Measurements from ENCODE around the gene LRRC52. TPM values are rescaled to one million over a fixed set of nuclear protein-coding genes. Genes with fewer than 3 reads are reported as not detected.
"Not testable (repeated sequence)": the region's sequence is repeated elsewhere in the genome, so short reads cannot be mapped to it uniquely, and the experiment has no call there.

The LRRC52 gene
- total RNA-seq, 1 donor from 2014 or later = not detected

DNA sequence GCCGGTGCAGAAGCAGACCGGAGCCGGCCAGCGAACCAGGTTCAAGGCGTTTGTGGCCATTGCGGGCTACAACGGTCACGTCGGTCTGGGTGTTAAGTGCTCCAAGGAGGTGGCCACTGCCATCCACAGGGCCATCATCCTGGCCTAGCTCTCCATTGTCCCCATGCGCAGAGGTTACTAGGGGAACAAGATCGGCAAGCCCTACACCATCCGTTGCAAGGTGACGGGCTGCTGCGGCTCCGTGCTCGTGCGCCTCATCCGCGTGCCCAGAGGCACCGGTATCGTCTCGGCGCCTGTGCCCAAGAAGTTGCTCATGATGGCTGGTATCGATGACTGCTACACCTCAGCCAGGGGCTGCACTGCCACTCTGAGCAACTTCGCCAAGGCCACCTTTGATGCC is 38.1 kb downstream of the LRRC52 start:
- no peak for DNase-seq (ENCODE audit: low spot score)

GRCh38 chr1:165586398-165586797 is 42.6 kb downstream of the LRRC52 start:
- no peak for DNase-seq (ENCODE audit: low spot score)

DNA sequence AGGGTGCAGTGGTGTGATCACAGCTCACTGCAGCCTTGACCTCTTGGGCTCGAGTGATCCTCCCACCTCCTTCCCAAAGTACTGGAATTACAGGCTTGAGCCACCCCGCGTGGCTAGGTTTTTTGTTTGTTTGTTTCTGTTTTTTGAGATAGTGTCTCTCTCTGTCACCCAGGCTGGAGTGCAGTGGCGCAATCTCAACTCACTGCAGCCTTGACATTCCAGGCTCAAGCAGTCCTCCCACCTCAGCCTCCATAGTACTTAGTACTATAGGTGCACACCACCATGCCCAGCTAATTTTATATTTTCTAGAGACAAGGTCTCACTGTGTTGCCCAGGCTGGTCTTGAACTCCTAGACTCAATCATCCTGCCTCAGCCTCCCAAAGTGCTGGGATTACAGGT is 47.6 kb downstream of the LRRC52 start:
- DNase-seq (ENCODE audit: low spot score) = not testable (repeated sequence)

GRCh38 chr1:165592945-165593823 is 49.4 kb downstream of the LRRC52 start:
- peak; percentile 85 for DNase-seq (ENCODE audit: low spot score)

GRCh38 chr1:165595246-165595938 is 51.6 kb downstream of the LRRC52 start:
- DNase-seq (ENCODE audit: low spot score) = peak; percentile 41

DNA sequence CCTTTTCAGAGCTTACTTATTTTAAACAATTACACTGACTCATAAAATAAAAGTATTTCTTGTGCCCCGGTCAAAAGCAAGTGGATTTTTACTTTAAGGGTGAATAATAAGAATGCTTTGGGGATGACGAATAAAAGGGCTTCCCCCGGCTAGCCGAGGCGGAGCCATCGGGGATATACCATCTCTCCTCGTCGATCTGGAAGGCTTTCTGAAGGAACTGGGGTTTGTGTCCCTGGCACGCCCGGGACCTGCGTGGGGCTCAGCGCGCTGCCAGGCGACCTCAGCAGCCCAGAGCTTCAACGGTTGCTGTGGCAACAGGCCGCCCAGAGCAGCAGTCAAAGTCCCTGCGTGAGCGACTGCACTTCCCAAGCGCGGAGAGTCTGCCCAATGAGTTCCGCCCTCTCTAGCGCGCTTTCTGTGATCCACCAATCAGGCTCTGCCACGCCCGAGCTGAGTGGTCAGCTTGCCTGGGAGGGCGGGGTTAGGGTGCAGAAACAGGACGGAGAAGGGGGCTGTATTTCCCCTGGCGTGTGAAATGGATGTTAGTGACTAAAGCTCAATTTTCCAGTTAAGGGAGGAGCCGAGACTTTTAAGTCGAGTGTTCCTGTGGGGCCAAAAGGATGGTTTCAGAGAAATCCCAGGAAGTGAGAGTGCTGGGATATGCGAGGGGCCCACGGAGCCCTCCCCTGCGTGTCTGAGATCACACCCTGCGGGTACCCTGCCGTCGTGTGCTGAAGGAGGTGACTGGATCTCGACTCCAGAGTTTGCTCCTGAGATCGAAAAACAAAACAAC is 54.3 kb downstream of the LRRC52 start:
- peak; percentile 99 for DNase-seq (ENCODE audit: low spot score)

- DNase-seq (ENCODE audit: low spot score) = no peak
These were observed 54.9 kb downstream of the LRRC52 start for GRCh38 chr1:165598676-165599059.

GRCh38 chr1:165600793-165601192 is 57.0 kb downstream of the LRRC52 start:
- peak; percentile 24 for DNase-seq (ENCODE audit: low spot score)

DNA sequence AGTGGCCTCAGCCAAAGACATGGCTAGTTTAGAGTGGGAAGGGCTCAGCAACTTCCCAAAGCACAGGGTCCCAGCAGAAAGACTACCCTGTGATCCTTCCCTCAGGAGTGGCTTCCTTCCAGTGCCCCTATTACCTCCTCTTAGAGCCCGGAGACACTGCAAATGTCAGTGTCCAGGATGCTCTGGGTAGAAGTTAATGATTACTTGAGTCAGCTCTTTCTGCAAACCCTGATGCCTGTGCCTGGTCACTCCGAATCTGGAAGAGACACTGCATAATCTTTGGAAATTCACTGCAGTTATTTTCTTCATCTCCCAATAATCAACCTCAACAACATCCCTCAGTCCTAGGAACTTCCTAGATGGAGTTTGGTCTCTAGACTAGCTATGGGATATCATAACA is 60.0 kb downstream of the LRRC52 start:
- DNase-seq (ENCODE audit: low spot score) = no peak

- DNase-seq (ENCODE audit: low spot score) = no peak
These were observed 61.4 kb downstream of the LRRC52 start for GRCh38 chr1:165605246-165605645.

- not testable (repeated sequence) for DNase-seq (ENCODE audit: low spot score)
These were observed 62.9 kb downstream of the LRRC52 start for GRCh38 chr1:165606676-165607075.

DNA sequence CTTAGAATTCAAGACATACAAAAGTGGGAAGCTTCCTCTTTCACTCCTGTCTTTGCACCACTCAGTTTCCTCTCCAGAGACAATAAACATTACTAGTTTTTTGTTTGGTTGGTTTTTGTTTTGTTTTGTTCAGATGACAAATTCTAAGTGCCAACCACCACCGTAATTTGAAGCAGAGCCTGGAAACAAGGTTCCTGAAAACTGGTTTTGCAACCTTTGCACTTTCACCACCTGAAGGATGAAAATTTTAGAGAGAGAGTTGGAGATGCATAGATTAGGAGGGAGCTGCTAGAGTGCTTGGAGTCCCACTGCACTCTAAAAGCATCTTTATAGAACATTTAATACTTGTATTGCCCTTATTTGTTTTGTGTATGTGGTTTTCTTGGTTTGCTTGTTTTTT is 67.1 kb downstream of the LRRC52 start:
- DNase-seq (ENCODE audit: low spot score) = no peak

DNA sequence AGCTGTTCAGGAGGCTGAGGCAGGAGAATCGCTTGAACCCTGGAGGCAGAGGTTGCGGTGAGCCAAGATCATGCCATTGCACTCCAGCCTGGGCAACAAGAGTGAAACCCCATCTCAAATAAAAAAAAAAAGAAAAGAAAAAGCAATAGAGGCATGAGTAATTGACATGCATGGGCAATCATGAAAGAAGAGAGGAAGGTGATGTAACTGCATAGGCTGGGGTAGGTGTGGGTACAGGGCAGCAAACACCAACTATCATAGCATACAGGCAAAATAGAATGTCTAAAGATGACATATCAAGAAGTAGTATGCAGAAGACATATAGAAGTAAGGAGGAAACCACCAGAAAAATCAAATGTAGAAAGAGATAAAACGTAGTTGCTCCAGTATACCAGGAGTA is 68.3 kb downstream of the LRRC52 start:
- DNase-seq (ENCODE audit: low spot score) = no peak

Other genes starting within 250 kb of the LRRC52 start
- 0.72 TPM for gene LMX1A, start 187.3 kb upstream of the LRRC52 start, total RNA-seq (ENCODE audit: insufficient read depth, low replicate concordance)
- not detected for gene RXRG, start 98.9 kb upstream of the LRRC52 start, total RNA-seq (ENCODE audit: insufficient read depth, low replicate concordance)
- 145 TPM for gene MGST3, start 87.2 kb downstream of the LRRC52 start, total RNA-seq (ENCODE audit: insufficient read depth, low replicate concordance)
- gene ALDH9A1, start 154.6 kb downstream of the LRRC52 start, total RNA-seq (ENCODE audit: insufficient read depth, low replicate concordance) = 64.8 TPM
- gene TMCO1, start 224.9 kb downstream of the LRRC52 start, total RNA-seq (ENCODE audit: insufficient read depth, low replicate concordance) = 64.5 TPM

Measured in umbilical cord (tissue), 2 donors.